Activated naive CD4-positive, alpha-beta T cell treated with anti-CD3 and anti-CD28 coated beads, Interleukin-2, amount 10 ng/mL, durations not matched to agents 7 days and 5 days (primary cell): ENCODE measurements around the gene MRPL51.
"Not testable (repeated sequence)": the region's sequence is repeated elsewhere in the genome, so short reads cannot be mapped to it uniquely, and the experiment has no call there.

Experiments
- CTCF ChIA-PET: fragments of 350-600 bp; sonication (Branson Sonifier 250); formaldehyde crosslinking; loops from one replicate; lab custom pipeline; 2021; ENCODE audit warnings: antibody characterized with exemption; lab: Charles Lee
- DNase-seq: peaks from one replicate; pipeline ENCODE4 v3.0.0-alpha.2; 2020
- H3K27ac Mint-ChIP-seq: one replicate; pipeline ENCODE4 v1.8.0; 2021; ENCODE audit warnings: mild to moderate bottlenecking, moderate library complexity, mixed read lengths
- H3K27me3 Mint-ChIP-seq: one replicate; pipeline ENCODE4 v1.8.0; 2021; ENCODE audit warnings: mild to moderate bottlenecking, mixed read lengths
- H3K36me3 Mint-ChIP-seq: one replicate; pipeline ENCODE4 v1.8.0; 2021; ENCODE audit warnings: mixed read lengths
- H3K4me1 Mint-ChIP-seq: one replicate; pipeline ENCODE4 v1.8.0; 2021; ENCODE audit warnings: mixed read lengths
- H3K4me3 Mint-ChIP-seq: one replicate; pipeline ENCODE4 v1.8.0; 2021; ENCODE audit warnings: mild to moderate bottlenecking, moderate library complexity, mixed read lengths
- H3K9me3 Mint-ChIP-seq: one replicate; pipeline ENCODE4 v1.8.0; 2021; ENCODE audit warnings: mixed read lengths

MRPL51 gene

DNA sequence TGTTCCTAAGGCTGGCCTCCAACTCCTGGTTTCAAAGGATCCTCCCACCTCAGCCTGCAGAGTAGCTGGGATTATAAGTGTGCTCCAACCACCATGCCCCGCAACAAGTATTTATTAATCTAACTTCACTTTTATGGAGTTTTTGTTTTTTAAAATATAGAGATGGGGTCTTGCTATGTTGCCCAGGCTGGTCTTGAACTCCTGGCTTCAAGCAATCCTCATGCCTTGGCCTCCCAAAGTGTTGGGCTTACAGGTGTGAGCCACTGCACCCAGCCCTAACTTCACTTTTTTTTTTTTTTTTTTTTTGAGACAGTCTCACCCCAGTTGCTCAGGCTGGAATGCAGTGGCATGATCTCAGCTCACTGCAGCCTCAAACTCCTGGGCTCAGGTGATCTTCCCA is 2.4 kb downstream of the MRPL51 start:
- H3K4me3 Mint-ChIP-seq, H3K27ac Mint-ChIP-seq, DNase-seq, H3K9me3 Mint-ChIP-seq, H3K27me3 Mint-ChIP-seq: not testable (repeated sequence)
- H3K36me3 Mint-ChIP-seq: peaks cover 26% of the 10 kb centered on the region
- CTCF ChIA-PET: interaction anchor here (0.9 to 1.2 kb wide), 2 partner anchors 20 to 47 kb away, joined by 3 read pairs; no protein-coding TSS in a partner anchor
- peaks cover 27% of the 10 kb centered on the region for H3K4me1 Mint-ChIP-seq

DNA sequence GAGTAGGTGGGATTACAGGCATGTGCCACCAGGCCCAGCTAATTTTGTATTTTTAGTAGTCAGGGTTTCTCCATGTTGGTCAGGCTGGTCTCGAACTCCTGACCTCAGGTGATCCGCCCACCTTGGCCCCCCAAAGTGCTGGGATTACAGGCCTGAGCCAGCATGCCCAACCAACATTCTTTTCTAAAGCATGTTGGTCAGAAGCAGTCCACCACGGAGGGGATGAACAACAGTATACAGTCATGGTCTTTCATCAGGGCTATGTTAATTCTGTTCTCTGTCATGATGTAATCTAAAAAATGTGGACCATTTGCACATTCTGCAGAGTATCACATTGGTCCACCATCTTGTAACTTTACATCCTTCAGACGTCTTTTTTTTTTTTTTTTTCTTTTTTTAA is 3.6 kb downstream of the MRPL51 start:
- no peak overlapping the region for H3K27ac Mint-ChIP-seq
- CTCF ChIA-PET: interaction anchor here (0.6 kb wide), 1 partner anchor 78 kb away, joined by 3 read pairs; no protein-coding TSS in a partner anchor
- peaks cover 15% of the 10 kb centered on the region for H3K4me1 Mint-ChIP-seq
- no peak overlapping the region for H3K4me3 Mint-ChIP-seq
- no peak for DNase-seq
- H3K27me3 Mint-ChIP-seq: peaks cover 8% of the 10 kb centered on the region
- no peaks in the 10 kb centered on the region for H3K9me3 Mint-ChIP-seq
- H3K36me3 Mint-ChIP-seq: peaks cover 15% of the 10 kb centered on the region

DNA sequence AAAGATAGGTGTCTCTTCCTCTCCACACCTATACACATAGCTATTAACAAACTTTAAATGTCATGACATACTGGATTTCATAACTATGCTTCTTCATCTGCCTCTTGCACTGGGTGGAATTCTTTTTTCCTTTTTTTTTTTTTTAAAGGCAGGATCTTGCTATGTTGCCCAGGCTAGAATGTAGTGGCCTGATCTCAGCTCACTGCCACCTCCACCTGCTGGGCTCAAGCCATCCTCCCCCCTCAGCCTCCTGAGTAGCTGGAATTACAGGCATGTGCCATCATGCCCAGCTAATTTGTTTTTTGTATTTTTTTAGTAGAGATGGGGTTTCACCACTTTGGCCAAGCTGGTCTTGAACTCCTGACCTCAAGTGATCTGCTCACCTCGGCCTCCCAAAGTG is 4.8 kb downstream of the MRPL51 start:
- CTCF ChIA-PET: interaction anchor here (0.6 to 0.9 kb wide), 2 partner anchors 9 to 48 kb away, joined by 3 to 4 read pairs; no protein-coding TSS in a partner anchor
- no peak overlapping the region for H3K4me3 Mint-ChIP-seq
- peaks cover 13% of the 10 kb centered on the region for H3K27me3 Mint-ChIP-seq
- no peak overlapping the region for H3K27ac Mint-ChIP-seq
- peaks cover 14% of the 10 kb centered on the region for H3K4me1 Mint-ChIP-seq
- H3K36me3 Mint-ChIP-seq: peaks cover 15% of the 10 kb centered on the region
- no peaks in the 10 kb centered on the region for H3K9me3 Mint-ChIP-seq
- DNase-seq: no peak

DNA sequence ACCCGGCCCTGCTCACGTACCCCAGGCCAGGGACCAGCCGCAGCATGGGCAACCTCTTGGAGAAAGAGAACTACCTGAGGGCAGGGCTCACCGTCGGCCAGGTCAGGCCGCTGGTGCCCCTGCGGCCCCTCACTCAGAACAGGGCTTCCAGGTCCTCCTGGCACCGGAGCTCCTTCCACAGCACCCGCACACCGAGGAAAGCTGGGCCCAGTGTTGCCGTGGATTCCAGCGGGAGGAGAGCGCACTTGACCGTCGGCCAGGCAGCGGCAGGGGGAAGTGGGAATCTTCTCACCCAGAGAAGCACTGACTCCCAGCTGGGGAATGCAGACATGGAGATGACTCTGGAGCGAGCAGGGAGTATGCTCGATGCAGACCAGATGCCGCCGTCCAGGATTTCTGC is 14.6 kb downstream of the MRPL51 start:
- H3K4me1 Mint-ChIP-seq: no peaks in the 10 kb centered on the region
- CTCF ChIA-PET: no interaction called here

DNA sequence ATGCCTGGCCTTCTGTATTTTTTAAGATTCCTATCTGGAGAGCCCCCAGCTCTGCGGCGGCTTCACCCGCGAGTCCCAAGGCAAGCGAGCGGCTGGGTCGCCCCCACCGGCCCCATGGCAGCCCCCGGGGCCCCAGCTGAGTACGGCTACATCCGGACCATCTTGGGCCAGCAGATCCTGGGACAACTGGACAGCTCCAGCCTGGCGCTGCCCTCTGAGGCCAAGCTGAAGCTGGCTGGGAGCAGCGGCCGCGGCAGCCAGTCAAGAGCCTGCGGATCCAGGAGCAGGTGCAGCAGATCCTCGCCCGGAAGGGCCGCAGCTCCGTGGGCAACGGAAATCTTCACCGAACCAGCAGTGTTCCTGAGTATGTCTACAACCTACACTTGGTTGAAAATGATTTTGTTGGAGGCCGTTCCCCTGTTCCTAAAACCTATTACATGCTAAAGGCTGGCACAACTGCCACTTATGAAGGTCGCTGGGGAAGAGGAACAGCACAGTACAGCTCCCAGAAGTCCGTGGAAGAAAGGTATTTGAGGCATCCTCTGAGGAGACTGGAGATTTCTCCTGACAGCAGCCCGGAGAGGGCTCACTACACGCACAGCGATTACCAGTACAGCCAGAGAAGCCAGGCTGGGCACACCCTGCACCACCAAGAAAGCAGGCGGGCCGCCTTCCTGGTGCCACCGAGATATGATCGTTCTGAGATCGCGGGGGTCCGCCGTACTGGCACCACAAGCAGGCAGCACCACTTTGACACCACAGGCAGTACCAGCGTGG is 15.3 kb downstream of the MRPL51 start:
- H3K9me3 Mint-ChIP-seq, CTCF ChIA-PET, H3K27ac Mint-ChIP-seq, H3K36me3 Mint-ChIP-seq, DNase-seq, H3K4me1 Mint-ChIP-seq, H3K4me3 Mint-ChIP-seq: not testable (repeated sequence)
- peaks cover 65% of the 10 kb centered on the region for H3K27me3 Mint-ChIP-seq

More for the DNA sequence above, 14.6 kb downstream of the MRPL51 start:
- no peaks in the 10 kb centered on the region for H3K36me3 Mint-ChIP-seq
- no peaks in the 10 kb centered on the region for H3K9me3 Mint-ChIP-seq
- no peak for DNase-seq
- H3K27ac Mint-ChIP-seq: no peak overlapping the region
- H3K4me3 Mint-ChIP-seq: no peak overlapping the region
- peaks cover 65% of the 10 kb centered on the region for H3K27me3 Mint-ChIP-seq

DNA sequence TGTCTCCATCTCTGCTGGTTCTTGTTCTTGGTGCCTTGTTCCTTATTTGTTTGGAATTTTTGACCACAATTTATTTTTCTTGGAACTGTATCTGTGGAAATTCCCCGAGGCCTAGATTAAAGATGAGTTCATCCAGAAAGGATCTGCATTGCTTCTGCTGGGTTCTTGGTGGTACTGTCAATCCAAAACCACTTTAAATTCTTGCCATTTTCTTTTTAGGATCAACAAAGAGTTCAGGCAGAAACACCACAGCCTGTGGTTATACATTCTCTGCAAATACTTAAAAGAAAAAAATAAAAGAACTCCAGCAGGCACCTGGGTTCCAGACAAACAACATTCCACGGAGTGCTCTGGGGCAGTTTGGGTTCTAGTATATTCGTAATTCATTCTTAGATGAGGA is 16.6 kb downstream of the MRPL51 start:
- Mint-ChIP-seq H3K4me3 (no peak overlapping the region), H3K36me3 (no peaks in the 10 kb centered on the region), H3K27me3 (peaks cover 62% of the 10 kb centered on the region), H3K4me1 (peaks cover 8% of the 10 kb centered on the region), H3K9me3 (no peaks in the 10 kb centered on the region), H3K27ac (no peak overlapping the region)
- CTCF ChIA-PET: no interaction called here
- no peak for DNase-seq

DNA sequence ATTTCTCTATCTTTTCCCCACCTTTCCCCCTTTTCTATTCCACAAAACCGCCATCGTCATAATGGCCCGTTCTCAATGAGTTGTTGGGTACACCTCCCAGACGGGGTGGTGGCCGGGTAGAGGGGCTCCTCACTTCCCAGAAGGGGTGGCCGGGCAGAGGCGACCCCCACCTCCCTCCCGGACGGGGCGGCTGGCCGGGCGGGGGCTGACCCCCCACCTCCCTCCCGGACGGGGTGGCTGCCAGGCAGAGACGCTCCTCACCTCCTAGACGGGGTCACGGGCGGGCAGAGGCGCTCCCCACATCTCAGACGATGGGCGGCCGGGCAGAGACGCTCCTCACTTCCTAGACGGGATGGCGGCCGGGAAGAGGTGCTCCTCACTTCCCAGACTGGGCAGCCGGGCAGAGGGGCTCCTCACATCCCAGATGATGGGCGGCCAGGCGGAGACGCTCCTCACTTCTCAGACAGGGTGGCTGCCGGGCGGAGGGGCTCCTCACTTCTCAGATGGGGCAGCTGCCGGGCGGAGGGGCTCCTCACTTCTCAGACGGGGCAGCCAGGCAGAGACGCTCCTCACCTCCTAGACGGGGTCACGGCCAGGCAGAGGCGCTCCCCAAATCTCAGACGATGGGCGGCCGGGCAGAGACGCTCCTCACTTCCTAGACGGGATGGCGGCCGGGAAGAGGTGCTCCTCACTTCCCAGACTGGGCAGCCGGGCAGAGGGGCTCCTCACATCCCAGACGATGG is 17.7 kb downstream of the MRPL51 start:
- CTCF ChIA-PET, H3K4me3 Mint-ChIP-seq: not testable (repeated sequence)

DNA sequence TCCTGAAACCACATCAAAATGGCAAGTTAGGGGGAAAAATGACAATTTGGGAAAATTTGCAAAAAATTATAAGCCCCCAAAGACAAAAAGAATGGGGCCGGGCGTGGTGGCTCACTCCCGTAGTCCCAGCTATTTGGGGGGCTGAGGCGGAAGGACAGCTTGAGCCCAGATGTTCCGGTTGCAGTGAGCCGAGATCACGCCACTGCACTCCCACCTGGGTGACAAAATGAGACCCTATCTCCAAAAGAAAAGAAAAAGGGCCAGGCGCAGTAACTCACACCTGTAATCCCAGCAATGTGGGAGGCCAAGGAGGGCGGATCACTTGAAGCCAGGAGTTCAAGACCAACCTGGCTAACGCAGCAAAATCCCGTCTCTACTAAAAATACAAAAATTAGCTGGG is 20.6 kb downstream of the MRPL51 start:
- CTCF ChIA-PET: interaction anchor here (0.7 to 0.9 kb wide), 2 partner anchors 21 to 127 kb away, joined by 3 to 4 read pairs; partner anchors contain the start of gene MRPL51
- H3K27ac Mint-ChIP-seq: no peak overlapping the region

More for the DNA sequence above, 17.7 kb downstream of the MRPL51 start:
- Mint-ChIP-seq H3K4me1 (peaks cover 14% of the 10 kb centered on the region), H3K27me3 (peaks cover 58% of the 10 kb centered on the region)
- H3K36me3 Mint-ChIP-seq, H3K9me3 Mint-ChIP-seq, DNase-seq, H3K27ac Mint-ChIP-seq: not testable (repeated sequence)

DNA sequence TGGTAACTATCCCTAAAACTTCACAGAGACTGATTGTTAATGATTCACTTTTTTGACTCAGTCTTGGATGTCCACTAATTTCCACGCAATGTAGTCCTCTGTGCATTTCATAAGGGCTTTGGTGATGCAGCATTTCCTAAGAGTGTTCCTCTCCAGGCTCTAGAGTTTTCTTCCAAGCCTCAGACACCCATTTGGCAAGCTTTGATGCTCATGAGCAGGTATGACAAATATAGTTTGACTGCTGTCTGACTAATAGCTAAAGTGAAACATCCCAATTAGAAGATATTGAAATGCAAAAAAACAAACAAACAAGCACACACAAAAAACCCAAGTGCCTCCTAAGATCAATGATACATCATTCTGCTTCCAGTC is 21.1 kb downstream of the MRPL51 start:
- peak overlapping the region; percentile 4 for H3K27ac Mint-ChIP-seq

More for the DNA sequence above, 20.6 kb downstream of the MRPL51 start:
- Mint-ChIP-seq H3K4me1 (peaks cover 37% of the 10 kb centered on the region), H3K36me3 (peaks cover 20% of the 10 kb centered on the region), H3K9me3 (no peaks in the 10 kb centered on the region), H3K27me3 (peaks cover 32% of the 10 kb centered on the region), H3K4me3 (no peak overlapping the region)
- DNase-seq: no peak

DNA sequence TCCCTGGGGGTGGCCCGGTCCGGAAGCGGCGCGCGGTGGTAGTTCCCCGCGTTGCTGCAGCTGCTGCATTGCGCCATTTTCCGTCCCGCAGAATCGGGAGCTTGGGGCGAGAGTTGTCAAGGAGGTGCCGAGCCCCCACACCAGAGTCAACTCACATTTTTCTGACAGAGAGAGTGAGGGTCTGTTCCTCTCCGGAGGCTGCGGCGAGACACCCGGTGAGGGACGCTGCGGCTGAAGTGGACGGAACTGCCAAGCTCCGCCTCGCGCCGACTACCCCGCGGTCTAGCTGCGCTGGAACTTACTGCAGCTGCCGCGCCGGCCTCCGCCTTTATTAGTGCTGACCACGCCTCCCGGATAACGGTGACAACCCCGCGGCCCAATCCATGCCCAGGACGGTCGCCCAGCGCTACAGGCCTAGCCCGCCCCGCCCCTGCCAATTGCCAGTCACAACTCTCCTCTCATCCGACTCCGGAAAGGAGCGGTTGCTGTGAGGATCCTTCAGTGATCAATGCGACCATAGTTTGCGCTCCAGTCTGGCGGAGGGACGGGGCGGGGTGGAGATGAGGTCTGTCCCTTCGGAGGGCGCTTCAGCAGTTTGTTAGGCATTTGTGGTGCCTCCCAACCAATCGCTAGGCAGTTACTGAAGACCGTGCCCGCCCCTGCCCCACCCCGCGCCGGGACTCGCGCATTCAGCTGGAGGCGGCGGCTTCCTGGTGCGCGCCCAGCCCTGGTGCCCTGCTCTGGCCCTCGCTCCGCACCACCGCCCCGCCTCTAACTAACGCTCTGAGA is 22.5 kb downstream of the MRPL51 start, which contains the start of gene VAMP1:
Gene VAMP1 (minus strand): TSS at position 303 of the 789 bp plus-strand sequence. CDS start 146 bp downstream, at position 157.
- Mint-ChIP-seq H3K36me3 (peaks cover 36% of the 10 kb centered on the region), H3K9me3 (no peaks in the 10 kb centered on the region), H3K4me1 (peaks cover 56% of the 10 kb centered on the region), H3K27ac (peak within 1 kb of the TSS; percentile 93), H3K27me3 (peaks cover 24% of the 10 kb centered on the region), H3K4me3 (peak within 1 kb of the TSS; percentile 94)
- CTCF ChIA-PET: interaction anchor here (0.8 to 3.6 kb wide), 13 partner anchors 8 to 147 kb away, joined by 3 to 33 read pairs (median 3); partner anchors contain the start of genes IFFO1 and TAPBPL
- DNase-seq: peak; percentile 100

More for the DNA sequence above, 21.1 kb downstream of the MRPL51 start:
- H3K27me3 Mint-ChIP-seq: peaks cover 32% of the 10 kb centered on the region
- H3K4me1 Mint-ChIP-seq: peaks cover 42% of the 10 kb centered on the region
- H3K9me3 Mint-ChIP-seq: no peaks in the 10 kb centered on the region
- no peak for DNase-seq
- CTCF ChIA-PET: interaction anchor here (0.9 to 2.7 kb wide), 2 partner anchors 21 to 60 kb away, joined by 3 to 9 read pairs; partner anchors contain the start of gene MRPL51
- H3K4me3 Mint-ChIP-seq: peak overlapping the region; percentile 4
- peaks cover 24% of the 10 kb centered on the region for H3K36me3 Mint-ChIP-seq

DNA sequence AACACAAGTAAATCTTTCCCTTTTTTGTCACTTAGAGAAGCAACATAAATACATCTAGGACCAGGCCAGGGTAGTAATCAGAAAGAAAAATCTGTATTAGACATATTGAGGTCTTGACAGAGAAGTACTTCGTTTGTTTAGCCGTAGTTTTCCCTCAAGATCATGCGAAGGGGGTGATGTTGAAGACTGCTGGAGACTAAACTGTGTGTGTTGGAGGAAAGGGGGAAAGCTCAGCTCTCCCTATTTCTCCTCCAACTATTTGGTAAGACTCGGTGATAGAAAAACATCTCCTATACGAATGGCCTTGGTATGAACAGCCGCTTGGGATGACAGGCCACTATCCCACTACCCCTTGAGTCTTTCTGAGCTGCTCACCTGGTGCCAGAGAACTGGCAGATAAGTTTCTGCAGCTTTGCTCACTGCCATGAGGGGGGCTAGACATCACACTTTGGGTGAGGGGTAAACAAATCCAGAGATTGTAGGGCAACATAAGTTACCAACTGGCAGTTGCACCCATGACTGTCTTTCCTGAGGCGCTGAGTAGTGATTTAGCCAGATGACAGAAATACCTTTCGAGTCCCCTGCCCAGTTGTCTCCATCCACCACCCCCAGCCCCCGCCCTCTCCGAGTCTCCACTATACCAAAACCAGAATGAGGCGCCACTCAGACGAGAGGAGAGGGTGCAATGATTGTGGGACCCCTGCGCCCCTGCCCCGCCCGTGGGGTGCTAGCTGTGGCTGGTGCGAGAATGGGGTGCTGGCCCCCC is 23.3 kb downstream of the MRPL51 start:
- H3K4me3 Mint-ChIP-seq: peak overlapping the region; percentile 94
- peaks cover 61% of the 10 kb centered on the region for H3K4me1 Mint-ChIP-seq
- no peak for DNase-seq
- CTCF ChIA-PET: interaction anchor here (0.6 to 3.6 kb wide), 13 partner anchors 8 to 146 kb away, joined by 3 to 33 read pairs (median 3); partner anchors contain the start of genes IFFO1 and TAPBPL
- peaks cover 42% of the 10 kb centered on the region for H3K36me3 Mint-ChIP-seq
- H3K27me3 Mint-ChIP-seq: peaks cover 18% of the 10 kb centered on the region
- peak overlapping the region; percentile 93 for H3K27ac Mint-ChIP-seq
- H3K9me3 Mint-ChIP-seq: no peaks in the 10 kb centered on the region

DNA sequence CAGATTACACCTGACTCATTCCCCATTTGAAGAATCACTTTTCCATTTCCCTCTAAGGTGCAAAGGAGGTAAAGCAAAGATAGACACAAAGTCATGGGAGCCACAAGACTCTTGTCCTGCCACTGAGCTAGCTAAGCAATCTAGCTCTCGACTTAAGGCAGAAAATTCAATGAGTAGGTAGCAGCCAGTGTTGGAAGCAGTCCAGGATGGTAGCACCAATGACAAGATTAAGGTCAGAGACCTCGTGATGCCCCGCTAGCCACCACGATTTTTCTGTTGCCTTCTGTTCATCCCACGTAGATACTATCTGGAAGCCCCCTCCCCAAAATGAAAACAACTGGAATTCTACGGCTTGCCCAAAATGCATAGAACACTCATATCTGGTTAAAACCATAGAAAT is 24.0 kb downstream of the MRPL51 start:
- H3K4me3 Mint-ChIP-seq: peak overlapping the region; percentile 94
- peaks cover 11% of the 10 kb centered on the region for H3K27me3 Mint-ChIP-seq
- H3K36me3 Mint-ChIP-seq: peaks cover 49% of the 10 kb centered on the region
- CTCF ChIA-PET: interaction anchor here (3.6 kb wide), 1 partner anchor 44 kb away, joined by 33 read pairs; no protein-coding TSS in a partner anchor
- no peak for DNase-seq
- no peaks in the 10 kb centered on the region for H3K9me3 Mint-ChIP-seq
- H3K4me1 Mint-ChIP-seq: peaks cover 68% of the 10 kb centered on the region
- H3K27ac Mint-ChIP-seq: peak overlapping the region; percentile 93

DNA sequence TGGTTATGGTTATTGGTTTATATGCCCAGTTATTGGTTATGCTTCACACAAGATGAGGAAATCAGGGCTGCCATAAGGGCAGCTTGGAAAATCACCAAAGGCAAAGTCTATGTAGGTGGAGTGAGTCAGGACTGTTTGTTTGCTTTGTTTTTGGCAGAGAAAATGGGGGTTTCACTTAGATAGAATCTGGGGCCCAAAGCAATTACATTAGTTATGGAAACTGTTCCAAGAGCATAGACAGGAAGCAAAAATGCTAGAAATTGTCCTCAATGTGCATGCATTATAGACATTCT is 24.8 kb downstream of the MRPL51 start:
- Mint-ChIP-seq H3K27me3 (peaks cover 9% of the 10 kb centered on the region), H3K9me3 (no peaks in the 10 kb centered on the region), H3K27ac (no peak overlapping the region), H3K36me3 (peaks cover 57% of the 10 kb centered on the region), H3K4me1 (peaks cover 77% of the 10 kb centered on the region), H3K4me3 (peak overlapping the region; percentile 94)
- CTCF ChIA-PET: interaction anchor here (3.6 kb wide), 1 partner anchor 43 kb away, joined by 33 read pairs; no protein-coding TSS in a partner anchor
- DNase-seq: no peak
